ENCODE results near the gene CTSA.
"Not testable (repeated sequence)": the region's sequence is repeated elsewhere in the genome, so short reads cannot be mapped to it uniquely, and the experiment has no call there.

The CTSA gene

DNA sequence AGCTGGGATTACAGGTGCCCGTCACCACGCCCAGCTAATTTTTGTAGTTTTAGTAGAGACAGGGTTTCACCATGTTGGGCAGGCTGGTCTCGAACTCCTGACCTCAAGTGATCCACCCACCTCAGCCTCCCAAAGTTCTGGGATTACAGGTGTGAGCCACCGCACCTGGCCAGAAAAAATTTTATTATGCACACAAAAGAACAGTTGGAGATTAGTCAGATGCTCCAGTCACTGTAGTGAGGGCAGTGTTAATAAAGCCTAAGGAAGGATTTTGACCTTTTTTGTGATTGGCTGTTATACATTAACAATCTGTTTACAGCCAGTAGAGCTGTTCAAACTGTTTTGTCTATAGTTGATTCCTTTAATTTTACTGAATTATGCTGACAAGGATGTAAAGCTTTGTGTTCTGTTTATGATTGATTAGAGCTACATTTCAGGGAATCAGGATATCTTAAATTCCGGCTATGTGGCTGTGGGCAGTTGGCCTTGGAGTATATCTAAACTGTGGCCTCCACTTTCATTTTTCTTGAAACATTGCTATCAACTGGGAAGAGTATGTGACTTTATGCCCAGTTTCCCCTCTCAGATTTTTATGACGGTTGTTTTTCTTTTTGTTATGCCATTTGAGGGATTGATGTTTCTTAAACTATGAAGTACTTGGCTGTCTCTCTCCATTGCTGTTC lies 23.9 kb upstream of the CTSA start:
- DNase-seq, result no peak

DNA sequence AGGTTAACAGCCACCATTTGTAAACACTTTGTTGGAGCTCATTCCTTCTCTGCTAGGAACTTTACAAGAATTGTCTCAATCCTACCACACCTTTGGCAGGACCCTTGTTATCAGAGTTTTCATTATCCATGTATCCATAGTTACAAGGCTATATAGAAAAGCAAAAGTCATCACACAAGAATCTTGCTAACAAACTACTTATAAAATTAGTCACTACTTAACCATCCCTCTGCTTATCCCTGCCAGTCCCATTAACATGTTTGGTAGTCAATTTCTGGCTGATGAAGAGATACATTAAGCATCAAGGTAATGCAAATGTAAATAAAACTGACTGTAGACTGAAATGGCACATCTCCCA lies 23.3 kb upstream of the CTSA start:
- DNase-seq, result no peak

DNA sequence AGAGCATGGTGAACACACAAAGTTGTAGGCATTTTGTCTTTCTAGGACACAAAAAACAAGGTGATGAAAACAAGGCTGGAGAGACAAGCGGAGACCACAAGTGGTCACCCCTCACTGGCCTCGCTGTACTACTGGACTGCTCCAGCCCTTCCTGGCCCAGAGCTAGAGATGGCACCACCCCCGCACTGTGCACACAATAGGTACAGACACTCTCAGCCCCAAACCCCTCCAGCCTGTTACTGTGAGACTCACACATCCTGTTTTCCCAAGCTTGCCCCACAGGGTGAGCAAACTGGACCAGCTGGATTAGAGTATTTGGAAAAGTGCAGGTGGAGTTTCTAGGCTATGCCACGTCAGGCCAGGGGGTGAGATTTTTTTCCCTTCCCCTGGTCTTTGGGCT lies 18.5 kb upstream of the CTSA start:
- DNase-seq, result no peak

DNA sequence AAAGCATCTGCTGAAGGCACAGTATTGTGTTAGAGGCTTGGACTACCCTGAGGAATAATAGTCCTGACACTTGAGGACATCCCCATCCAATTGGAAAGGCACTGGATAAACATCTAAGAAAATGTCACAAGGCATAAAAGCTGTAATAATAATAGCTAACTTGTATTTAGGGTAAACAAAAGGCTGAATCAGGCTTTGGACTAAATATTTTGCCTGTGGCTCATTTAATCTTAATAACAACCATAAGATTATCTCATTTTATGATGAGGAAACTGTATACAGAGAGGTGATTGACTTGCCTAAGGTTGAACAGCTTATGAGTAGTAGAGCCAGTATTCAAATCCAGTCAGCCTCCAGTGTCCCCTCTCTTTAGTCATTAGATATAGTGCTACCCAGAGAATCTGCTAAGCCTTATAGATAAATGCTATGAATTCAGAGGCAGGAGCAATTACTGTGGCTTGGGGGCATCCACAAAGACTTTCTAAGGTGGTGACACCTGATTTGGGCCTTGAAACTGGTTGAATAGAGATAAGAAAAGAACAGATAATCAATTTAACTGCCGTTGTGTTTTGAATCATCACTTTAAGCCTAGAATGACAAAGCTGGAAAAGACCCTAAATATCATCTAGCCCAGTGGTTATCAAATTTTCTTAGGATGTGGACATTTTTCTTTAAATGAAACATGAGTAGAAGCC lies 17.6 kb upstream of the CTSA start:
- DNase-seq, result no peak

- not testable (repeated sequence) for DNase-seq
These were observed 17.0 kb upstream of the CTSA start for GRCh38 chr20:45874104-45874481.

- DNase-seq, result no peak
These were observed 16.6 kb upstream of the CTSA start for GRCh38 chr20:45874576-45874975.

GRCh38 chr20:45878076-45878761 lies 12.9 kb upstream of the CTSA start:
- no peak for DNase-seq

DNA sequence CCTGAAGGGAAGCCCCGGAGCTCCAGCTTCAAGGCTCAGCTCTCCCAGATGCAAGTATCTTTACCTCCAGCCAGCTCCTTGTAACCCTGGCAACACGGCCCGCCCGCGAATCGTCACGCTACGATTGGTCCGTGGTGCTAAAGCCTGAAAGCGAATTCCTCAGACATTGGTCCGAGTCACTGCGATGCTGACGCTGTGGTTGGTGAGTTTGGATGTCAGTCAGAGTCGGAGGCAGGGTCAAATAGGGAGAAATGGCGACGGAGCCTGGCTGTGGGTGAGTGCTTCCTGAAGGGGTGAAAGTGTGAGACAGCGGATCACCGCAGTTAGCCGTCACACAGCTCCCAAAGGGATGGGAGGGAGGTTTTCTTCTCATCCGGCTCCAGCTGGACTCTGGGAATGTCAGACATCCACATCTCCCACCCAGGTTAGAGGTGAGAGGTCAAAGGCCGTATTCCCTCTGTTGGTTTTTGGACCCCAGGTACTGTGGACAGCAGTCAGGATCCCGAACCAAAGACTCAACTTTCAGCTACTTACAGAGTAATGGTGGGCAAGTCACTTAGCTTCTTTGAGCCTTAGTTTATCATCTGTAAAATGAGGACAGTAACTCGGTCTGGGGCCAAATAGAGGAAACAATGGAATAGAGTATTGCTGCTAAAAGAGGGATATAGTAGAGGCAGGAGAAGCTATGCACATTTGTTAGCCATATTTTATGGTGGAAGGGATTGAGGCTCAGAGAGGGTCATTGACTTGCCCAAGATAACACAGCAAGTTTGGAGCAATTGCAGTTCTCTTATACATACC lies 9.9 kb upstream of the CTSA start, which contains the start of gene ZSWIM1:
Gene ZSWIM1 (plus strand): TSS at position 240 of the 801 bp plus-strand sequence. CDS start 1,366 bp downstream, outside the sequence.
- DNase-seq, result peak; percentile 99 to 100 (median 99)

DNA sequence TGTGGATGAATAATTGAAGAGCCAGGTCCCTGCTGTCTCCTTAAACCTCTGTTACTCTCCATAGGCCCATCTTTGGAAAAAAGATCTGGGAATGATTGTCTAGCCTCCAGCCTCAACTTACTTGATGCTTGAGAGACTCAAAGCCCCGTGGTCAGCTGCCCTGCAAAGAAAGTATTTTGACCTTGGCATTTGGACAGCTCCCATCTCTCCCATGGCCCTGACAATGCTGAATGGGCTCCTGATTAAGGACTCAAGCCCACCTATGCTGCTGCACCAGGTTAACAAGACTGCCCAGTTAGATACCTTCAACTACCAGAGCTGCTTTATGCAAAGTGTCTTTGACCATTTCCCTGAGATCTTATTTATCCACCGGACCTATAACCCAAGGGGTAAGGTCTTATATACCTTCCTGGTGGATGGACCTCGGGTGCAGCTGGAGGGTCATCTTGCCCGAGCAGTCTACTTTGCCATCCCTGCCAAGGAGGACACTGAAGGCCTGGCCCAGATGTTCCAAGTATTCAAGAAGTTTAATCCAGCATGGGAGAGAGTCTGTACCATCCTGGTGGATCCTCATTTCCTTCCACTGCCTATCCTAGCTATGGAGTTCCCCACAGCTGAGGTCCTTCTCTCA lies 8.6 kb upstream of the CTSA start:
- DNase-seq, result no peak

GRCh38 chr20:45883100-45883469 lies 8.1 kb upstream of the CTSA start:
- no peak for DNase-seq

GRCh38 chr20:45886590-45887345 lies 4.4 kb upstream of the CTSA start:
- no peak for DNase-seq

GRCh38 chr20:45887346-45887715 lies 3.8 kb upstream of the CTSA start, which contains the start of gene SPATA25:
Gene SPATA25, minus strand, starts transcription at chr20:45887622. Its CDS starts 32 bp downstream, at chr20:45887590.
- no peak for DNase-seq

GRCh38 chr20:45888681-45889080 lies 2.5 kb upstream of the CTSA start:
- DNase-seq, result no peak

- peak; percentile 80 to 87 (median 83) for DNase-seq
These were observed 804 bp upstream of the CTSA start for GRCh38 chr20:45890077-45890984.

DNA sequence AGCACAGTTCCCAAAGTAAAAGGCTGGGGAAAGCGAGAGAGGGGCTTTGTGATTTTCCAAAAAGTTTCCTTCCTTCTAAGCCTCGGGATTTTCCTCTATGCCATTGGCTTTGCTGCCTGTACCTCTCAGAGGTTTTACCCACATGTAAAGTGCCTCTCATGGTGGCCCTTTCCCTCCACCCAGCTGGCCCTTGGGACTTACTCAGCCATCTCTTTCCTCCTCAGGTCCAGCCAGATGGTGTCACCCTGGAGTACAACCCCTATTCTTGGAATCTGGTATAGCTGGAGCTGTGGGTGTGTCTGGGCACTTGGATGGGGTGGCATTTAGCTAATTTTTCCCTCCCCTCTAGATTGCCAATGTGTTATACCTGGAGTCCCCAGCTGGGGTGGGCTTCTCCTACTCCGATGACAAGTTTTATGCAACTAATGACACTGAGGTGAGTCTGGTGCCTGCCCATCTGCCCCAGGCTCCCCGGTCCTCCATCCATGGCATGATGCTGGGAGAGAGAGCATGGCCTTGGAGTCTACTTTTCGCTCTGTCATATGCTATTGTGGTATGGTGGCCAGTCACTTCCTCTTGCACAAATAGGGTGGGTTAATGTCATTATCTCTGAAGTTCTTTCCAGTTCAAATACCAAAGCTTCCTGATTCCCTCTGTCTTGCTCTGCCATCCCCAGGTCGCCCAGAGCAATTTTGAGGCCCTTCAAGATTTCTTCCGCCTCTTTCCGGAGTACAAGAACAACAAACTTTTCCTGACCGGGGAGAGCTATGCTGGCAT lies 1.1 kb downstream of the CTSA start:
- DNase-seq, result peak; percentile 59 to 63 (median 63)

DNA sequence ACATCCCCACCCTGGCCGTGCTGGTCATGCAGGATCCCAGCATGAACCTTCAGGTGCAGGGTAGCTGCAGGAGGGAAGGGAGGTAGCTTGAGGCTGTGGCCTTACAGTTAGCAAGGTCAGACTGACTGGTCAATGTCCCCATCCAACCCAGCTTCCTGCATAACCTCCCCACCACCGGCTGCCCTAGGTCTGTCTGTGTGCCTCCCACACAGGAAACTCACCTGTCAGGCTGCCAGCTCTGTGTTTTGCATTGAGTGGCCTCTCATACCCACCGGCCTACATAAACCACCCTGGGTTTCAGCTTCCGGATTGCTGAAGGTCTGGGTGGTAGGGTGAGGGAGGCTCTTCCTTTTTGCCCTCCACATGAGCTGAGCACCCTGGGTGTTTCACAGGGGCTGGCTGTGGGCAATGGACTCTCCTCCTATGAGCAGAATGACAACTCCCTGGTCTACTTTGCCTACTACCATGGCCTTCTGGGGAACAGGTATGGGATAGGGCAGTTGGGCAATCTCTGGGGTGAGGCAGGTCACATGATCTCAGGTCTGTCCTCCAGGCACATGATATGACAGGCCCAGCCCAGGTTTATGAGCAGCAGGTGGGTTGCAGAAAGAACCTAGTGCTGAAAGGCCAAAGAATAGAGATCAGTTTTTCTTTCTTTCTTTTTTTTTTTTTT lies 1.8 kb downstream of the CTSA start:
- DNase-seq, result no peak

- no peak for DNase-seq
These were observed 2.7 kb downstream of the CTSA start for GRCh38 chr20:45893831-45894230.

DNA sequence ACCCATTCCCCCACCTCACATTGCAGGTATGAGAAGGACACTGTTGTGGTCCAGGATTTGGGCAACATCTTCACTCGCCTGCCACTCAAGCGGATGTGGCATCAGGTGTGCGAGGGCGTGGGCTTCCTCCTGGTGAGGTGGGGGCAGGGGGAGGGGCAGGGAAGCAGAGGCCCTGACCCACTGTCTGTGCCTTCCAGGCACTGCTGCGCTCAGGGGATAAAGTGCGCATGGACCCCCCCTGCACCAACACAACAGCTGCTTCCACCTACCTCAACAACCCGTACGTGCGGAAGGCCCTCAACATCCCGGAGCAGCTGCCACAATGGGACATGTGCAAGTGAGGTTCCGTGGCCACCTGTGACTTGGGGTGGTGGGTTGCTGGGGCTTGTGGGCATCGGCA lies 3.7 kb downstream of the CTSA start:
- DNase-seq, result no peak

- no peak for DNase-seq
These were observed 5.6 kb downstream of the CTSA start for GRCh38 chr20:45896641-45897161.

Measured in suppressor macrophage treated with lipopolysaccharide for 1 hour (primary cell).